ENCODE results near the gene MBNL2.

The MBNL2 gene

DNA sequence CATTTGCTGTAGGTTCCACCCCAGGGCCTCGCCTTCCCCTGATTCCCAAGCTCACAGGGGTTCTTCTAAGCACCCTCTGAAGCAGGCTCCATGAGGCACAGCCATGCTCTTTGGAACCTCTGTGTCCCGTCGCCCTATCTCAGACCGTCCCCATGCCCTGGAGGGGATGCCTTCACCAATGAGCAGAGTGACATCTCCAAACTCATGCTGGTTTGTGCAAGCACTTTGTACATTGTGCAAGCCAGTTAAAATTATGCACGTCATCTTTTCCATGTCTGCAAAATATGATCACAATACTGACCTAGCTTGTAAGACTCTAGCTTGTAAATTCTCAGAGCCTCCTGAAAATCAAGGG, 165.3 kb downstream of the MBNL2 start:
- DNase-seq: no peak

DNA sequence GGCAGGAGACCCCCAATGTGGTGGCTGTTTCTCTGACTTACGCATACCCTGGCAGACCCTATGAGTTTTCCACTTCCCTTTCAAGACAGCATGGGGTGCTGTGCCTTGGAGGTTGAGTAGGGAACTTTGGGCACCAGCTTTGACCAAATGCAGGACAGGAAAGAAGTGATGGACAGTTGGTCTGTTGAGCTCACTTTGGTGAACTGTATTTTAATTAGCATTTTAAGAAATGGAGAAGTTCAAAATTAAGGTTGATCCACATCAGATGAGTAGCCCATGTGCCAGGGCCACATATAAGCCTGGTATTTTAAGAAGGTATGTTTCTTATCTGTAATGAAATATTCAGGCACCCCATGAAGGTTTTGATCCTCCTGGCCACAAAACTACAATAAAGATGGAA, 165.8 kb downstream of the MBNL2 start:
- no peak for DNase-seq

DNA sequence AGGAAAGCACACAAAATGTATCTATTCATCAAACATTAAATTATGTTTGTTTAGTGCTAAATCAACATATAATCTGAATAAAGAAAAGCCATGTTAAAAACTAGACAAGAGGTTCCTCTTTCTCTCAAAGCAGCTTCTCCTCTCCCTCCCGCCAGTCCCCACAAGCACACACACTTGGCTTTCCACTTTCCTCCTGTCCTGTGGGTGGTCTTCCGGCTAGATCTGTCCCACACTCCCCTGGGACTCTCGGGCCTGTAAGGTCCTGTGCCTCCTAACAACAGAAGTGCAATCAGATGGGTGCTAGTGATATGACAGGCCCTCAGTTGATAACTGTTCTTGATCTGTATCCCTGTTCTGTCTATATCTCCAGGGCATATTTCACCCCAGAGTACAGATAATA, 166.2 kb downstream of the MBNL2 start:
- DNase-seq: no peak

DNA sequence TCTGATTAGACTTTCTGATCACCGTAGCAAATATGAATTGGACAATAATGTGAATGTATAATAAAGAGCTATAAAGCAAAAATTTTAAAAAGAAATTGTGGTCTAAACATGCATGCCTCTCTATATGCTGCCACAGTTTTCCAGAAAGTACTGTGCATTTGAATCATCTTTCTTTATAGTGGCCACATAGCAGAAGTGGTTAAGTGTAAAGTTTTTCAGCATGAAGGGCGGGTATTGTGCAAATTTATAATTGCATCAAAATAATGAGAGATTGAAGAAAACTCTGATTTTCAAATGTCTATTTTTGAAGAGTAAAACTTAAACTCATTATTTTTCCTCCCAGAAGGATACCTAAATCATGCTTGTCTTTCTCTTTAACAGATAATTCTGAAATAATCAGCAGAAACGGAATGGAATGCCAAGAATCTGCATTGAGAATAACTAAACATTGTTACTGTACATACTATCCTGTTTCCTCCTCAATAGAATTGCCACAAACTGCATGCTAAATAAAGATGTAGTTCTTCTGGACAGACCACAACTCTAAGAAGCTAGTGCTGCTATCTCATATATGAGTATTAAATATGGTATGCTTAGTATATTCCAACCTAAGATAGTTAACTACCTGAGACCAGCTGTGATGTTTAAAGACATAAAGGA, 168.9 kb downstream of the MBNL2 start:
- no peak for DNase-seq

DNA sequence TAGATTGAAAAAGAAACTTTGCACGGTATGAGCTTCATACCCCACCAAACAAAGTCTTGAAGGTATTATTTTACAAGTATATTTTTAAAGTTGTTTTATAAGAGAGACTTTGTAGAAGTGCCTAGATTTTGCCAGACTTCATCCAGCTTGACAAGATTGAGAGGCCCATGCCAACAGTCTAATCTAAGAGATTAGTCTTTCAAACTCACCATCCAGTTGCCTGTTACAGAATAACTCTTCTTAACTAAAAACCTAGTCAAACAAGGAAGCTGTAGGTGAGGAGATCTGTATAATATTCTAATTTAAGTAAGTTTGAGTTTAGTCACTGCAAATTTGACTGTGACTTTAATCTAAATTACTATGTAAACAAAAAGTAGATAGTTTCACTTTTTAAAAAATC, 169.9 kb downstream of the MBNL2 start:
- DNase-seq: no peak

DNA sequence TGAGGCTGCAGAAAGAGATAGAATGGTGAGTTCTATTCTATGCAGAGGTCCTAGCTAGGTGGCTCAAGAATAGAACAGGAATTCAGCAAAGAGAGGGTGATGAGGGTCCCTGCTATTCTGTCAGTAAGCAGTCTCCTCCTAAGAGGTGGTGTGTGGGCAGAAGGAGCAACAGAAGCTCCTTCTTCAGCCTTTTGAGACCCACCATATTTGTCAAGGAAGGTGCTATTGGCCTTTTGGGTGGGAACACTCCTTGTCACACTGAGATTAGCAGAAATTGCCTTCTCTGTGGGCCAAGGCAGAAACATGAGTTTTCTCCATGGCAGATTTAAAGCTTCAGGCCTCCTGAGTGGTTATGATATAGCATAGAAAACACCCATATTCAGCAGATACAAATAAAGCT, 172.4 kb downstream of the MBNL2 start:
- no peak for DNase-seq

DNA sequence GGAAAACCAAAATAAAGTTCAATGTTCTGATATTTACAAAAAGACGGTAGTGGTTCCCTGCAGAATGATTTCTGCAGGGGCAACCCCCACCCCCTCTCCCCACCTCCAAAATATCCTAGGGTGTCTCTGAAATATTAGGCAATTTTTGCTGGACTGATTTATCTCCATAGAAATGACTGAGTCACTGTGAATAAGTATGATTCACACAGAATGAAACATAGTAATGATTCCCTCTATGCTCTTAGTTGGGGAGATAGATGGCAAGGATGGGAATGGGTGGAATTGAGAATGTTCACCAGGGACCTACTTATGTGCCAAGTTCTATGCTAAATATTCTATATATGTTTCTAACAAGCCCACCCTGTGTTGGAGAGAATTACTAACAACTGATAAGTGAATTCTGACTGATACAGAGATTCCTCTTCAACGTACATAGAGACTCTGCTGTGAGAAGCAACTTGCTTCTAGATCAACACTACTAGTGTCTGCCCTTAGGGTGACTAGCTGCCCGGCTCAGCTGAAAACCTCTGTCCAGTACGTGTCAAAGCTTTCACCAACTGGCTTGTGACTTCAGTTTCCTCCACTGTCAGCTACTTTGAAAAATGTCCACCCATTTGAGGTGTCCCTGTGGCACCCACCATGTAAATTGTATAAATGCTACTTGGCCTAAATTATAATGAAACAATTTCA, 173.5 kb downstream of the MBNL2 start:
- no peak for DNase-seq

DNA sequence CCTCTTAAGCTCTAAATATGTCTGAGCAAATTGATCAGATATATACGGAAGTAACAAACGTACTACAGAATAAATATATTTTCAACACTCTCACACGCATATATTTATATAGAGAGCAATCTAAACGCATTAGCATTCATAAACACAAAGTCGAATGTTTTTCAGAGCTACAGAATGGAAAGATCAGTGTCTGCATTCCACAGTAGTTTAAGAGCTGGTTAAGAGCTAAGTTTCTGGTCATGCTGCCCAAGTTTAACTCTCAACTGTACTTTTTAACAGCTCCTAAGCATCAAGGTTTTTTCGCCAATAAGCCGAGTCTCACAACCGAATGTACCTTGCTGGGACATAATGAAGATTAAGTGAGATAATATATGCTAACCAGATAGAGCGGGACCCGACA, 175.1 kb downstream of the MBNL2 start:
- no peak for DNase-seq

DNA sequence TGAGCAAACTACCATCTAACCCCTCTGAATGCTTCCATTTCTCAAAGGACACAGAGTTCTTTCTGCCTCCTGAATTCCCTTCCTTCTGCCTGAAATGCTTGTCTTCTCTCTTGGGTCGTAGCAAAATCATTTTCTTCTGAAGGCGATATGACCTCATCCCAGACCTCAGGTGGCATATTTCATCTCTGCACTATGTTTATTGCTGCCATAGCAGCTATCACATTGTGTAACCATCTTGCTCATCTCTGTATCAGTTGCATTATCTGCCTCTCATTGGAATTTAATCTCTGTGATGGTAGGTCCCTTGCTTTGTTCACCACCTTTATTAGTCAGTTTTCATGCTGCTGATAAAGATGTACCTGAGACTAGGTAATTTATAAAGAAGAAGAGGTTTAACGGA, 179.3 kb downstream of the MBNL2 start:
- DNase-seq: no peak

DNA sequence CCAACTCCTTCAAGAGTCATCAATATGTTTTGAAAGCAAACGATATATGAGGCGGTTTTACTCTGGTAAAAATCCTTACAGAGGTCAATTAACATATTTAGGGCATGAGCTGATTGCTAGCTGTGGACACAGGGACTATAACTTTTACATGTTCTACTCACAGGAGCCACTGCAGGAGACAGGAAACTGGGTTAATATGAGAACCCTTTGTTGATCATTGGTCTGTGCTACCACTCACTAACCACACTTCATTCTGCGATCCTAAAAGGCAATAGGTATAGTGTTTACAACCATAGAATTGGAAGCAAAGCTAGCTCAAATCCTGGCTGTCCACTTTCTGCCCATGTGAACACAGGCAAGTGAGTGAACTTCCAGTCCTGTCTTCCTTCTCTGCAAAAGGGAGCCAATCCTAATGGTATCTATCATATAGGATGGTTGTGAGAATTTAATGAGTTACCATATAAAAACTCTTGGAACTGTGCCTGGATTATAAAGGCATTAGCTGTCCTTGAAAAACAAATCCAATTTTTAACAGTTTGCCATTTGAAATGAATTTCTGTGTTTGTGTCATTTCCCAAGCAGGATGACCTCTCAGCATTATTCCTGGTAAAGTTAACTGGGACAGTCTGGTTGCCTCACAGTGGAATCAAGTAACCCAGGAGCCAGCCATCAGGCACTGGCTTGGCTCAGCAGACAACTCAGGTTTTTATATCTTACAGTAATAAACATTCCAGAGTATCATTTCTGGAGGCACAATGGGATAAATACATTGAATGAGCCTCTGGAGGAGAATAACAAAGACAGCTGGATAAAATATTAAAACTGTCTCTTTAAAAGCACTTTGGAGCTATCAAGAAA, 182.0 kb downstream of the MBNL2 start:
- DNase-seq: no peak

DNA sequence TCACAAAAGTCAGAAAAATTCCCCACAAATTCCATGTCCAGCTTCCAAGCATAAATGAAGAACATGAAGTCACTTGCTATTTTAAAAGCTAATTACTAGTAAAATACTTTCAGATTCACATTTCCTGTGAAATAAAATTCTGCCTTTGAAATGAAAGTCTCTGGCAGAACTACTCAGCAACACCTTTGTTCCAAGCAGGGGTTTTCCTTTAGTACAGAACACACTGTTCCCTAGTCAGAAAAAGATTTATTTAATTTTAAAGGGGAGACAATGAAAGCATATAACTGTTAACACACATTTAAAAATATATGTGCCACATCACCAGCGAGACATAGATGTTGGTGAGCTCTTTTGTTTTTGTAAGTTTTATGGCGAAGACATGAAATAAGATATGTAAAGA, 185.4 kb downstream of the MBNL2 start:
- DNase-seq: no peak

DNA sequence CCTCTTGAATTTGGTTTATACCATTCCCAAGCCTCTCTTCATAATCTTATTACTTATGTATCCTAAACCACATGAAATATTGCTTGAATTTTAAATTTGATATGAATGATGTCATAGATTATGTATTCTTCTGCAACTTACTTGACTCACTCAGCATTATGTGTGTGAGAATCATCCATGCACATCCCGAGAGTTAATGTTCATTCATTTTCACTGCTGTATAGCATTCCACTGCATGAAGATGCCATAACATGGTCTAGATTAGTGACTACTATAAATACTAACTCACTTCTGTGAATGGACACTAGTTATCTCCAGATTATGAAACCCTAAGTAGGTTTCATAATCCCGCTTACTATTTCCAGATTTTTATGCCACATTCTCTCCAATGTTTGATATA, 186.8 kb downstream of the MBNL2 start:
- DNase-seq: no peak

DNA sequence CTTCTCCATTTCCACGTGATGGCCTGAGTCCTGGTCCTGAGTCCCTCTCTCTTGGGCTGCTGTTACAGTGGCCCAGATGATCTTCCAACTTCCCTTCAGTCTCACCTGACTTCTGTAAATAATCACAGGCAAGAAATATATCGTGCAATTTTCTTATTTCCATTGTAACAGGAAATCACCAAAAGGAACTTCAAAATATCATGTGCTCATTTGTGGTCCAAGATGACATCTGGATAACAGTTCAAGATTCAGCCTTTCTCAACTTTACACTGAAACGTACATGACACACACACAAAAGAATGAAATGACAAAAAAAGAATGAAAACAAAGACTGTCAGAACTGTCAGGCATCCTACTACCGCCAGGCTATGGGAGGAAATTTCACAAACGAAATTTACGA, 189.9 kb downstream of the MBNL2 start:
- DNase-seq: no peak

DNA sequence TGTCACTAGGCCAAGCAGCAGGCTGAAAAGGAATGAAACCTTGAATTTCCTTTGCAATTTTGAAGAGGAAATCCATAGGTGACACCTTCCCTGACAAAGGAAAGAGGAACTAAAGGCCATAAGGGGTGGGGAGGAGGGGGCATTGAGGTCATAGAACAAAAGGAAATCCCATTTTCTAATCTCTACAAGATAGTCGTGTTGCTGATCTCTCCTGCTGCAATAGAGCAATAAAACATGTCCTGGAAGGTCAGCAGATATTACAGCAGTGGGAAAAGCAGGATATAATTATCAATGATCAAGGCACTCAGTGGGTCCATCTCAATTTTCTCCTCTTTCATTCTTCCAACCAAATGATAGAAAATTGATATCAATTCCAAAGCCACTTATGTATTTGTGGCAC, 191.6 kb downstream of the MBNL2 start:
- DNase-seq: no peak

DNA sequence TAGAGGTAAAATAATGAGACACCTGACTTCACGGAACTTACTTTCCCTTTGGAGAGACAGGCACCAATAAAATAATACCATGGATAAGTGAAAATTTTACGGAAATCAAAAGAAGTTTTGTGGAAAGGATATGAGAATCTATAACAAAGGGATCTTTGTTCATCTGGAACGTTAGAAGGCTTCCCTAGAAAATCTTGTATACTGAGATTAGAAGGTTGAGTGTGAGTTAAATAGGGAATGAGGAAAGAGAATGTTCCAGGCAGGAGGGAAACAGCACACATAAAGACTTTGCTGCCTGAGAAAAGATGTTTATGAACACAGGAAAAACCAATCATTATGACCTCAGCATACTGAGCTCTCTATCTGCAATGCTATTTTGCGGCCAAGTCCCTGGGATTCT, 192.3 kb downstream of the MBNL2 start:
- no peak for DNase-seq

DNA sequence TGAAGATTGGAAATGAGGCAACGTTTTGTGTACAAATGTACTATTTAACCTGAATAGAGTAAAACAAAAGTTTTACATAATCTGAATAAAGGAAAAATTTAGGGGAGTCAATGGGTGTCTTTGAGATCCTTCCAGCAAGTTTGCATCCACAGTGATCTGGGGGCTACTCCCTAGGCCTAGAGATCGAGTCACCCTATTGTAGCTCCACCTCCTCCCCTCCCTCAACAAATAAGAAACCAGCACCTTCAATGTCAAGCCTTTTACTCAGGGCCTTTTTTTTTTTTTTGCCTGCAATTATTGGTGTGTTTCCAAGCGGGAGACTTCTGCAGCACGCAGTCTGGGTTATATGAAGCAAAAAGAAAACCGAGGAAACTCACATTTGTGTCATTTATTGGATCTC, 195.6 kb downstream of the MBNL2 start:
- no peak for DNase-seq

DNA sequence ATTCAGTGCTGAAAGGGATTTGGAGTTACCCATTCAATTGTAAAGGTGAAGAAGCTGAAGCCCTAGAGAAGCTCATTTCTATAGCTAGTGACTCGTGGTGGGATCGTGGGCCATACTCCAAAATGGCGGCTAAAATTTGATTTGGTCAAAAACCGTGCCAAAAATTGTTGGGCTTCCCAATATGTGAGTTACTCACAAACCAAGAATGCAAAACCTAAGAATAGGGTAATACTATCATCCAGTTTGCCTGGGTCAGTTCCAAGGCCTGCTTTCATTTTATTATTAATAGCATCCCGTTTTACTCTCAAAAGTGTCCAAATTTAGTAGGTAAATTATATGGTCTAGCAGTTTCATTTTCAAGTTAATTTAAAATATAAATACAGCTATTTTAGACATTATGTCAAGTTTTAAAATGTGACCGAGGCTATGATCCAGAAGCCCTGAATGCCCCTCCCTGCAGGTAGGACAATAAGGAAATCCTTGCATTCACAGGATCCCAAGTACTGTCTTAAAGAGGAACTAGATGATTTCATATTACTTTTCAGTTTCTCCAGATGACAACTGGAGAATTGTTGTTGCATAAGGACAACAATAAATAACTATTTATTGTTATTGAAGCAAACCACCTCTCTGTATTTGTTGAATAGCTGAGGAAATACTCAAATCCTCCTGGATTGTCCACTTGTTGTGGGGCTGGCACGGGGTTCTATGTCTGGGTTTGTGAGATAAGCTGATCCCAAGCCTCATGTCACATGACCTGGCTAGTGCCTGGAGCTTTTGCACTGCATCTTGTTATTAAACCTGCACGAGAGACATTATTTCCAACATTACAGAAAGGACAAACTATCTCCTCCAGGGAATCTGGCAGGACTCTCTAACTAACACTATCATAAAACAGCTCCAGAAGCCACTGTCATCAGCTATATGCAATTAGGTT, 200.3 kb downstream of the MBNL2 start:
- no peak for DNase-seq

DNA sequence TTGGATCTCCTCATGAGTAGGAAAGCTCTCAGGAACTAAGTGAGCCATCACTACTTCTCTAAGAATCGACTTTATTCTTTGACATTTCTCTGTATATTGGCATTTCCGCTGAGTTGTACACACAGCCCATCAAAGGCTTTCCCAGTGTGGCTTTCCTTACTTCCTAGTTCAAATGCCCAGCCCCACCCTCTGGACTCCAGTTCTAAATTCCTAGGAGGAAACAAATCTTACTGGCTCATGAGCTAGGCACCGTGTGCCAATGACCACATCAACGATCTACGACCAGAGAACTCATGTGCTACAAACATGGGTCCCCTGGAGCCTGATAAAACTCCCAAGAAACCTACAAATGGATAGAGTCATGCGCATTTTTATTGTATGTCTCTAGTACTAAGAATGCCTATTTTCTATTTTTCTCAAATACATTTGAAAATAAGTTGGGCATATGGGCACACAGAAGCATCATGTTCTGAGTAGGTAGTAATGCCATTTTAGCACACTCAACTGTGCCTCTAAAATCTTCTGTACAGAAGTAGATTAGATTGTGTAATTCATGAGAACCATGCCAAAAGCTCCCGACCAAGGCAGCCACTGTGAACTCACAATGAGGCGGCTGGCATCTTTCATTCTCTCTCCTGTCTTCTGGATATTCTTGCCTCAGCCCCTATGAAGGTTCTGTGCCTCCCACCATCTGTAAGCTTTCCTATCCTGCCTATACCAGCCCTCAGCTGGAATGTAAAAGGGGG, 201.3 kb downstream of the MBNL2 start:
- no peak for DNase-seq

DNA sequence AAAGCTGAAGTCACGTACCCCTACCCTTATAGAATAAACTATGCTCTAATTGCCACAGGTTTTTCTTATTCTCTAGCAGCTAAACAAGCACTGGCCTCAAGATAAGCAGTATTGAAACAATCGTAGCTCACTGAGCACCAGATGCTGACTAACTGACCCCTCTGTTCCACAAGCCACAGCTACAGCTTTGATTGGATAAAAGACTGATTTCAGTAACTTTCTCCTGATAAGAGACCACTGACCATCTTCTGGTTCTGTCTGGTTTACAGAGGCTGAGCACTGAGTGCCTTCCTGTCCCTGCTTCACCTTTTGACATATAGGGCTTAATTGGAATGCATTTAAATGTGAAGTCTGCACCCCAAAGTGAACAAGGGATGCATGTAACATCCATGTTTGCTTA, 203.5 kb downstream of the MBNL2 start:
- no peak for DNase-seq

DNA sequence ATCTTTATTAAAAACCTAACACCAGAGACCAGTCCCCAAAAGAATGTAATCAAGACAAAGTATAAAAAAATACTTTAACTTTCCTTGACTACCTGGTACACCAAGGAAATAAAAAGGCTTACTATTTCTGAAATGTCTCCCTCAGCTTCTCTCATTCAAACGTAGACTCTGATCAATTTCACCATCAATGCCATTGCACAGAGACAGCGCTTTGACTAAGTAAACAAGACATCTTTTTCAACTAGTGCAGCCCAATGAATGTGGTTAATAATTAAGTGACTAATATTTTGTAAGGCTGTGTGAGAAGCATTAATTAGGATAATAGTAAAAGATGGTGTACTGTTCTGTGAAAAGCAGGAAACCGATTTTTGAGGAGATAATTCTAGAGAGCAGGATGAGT, 204.6 kb downstream of the MBNL2 start:
- DNase-seq: no peak

DNA sequence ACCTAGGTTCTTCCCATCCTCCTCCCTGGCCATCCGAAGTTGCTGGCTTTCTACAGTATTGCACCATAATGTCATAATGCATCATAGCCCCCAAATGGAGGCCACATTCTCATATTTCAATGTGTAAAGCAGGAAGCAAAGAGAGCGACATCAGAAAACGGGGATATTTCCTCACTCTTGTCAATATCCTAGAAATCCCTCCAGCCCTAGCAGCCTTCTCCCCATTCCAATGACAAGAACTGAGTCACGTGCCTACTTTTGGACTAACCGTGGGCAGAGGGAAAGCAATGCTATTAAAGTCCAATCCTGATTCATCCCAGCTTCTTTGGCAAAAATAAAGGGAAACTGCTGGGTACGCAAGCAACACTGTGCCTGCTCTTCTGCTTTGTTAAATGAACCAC, 207.5 kb downstream of the MBNL2 start:
- no peak for DNase-seq

DNA sequence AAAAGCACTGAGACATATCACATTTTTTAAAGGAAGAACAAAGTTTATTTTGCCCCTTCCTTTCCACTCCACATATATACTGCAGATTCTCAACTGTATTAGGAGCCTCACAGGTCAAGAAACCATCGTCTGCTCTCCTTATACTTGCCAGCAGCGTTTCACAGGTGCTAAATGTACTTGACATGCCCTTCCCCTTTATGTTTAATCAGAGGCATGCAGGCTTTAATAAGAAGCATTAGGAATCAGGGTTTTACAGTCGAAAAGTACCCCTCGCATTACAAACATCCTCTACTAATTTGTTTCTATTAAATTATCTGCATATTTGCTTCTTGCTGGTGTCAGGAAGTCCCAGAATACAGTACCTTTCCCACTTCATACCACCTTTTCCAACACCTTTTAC, 208.2 kb downstream of the MBNL2 start:
- DNase-seq: no peak
